Bronchial epithelial cell (primary cell): ENCODE data around the gene ARPP21. TPM values are rescaled to one million over a fixed set of nuclear protein-coding genes. Genes with fewer than 3 reads are reported as not detected.
"Not testable (repeated sequence)": the region's sequence is repeated elsewhere in the genome, so short reads cannot be mapped to it uniquely, and the experiment has no call there.

Experiments used
- DNase-seq: peaks from one replicate; pipeline ENCODE4 v3.0.0-alpha.2; 2010; ENCODE audit warnings: low read depth
- FAIRE-seq: peaks from 2 replicates; lab custom pipeline; 2011; peaks lifted over from hg19 to GRCh38; lab: Jason Lieb, UNC
- H3K27me3 ChIP-seq: 2 replicates; pipeline ENCODE4 v1.5.1; 2011; ENCODE audit warnings: low read length; ENCODE audit not compliant: control insufficient read depth, insufficient read depth
- H3K36me3 ChIP-seq: 2 replicates; pipeline ENCODE4 v1.5.1; 2011; ENCODE audit warnings: low read length; ENCODE audit not compliant: control insufficient read depth, insufficient read depth
- H3K4me3 ChIP-seq: 2 replicates; pipeline ENCODE4 v1.5.1; 2011; ENCODE audit warnings: mild to moderate bottlenecking, low read depth, low read length, control low read depth
- CTCF ChIP-seq: IDR thresholded peaks from 2 replicates; pipeline ENCODE4 v1.5.1; 2011; ENCODE audit warnings: mild to moderate bottlenecking, moderate library complexity, low read length, control low read depth, inconsistent platforms; ENCODE audit not compliant: insufficient read depth, severe bottlenecking
- total RNA-seq: library from RNA; depleted of rRNA; stranded (reverse); fragments of >200 nt; gene quantifications from 2 replicates; pipeline ENCODE4 v1.2.1, GENCODE V29; 2014

Gene ARPP21
- total RNA-seq, 1 donor from 2014 or later = not detected

GRCh38 chr3:35598804-35599203 lies 40.5 kb upstream of the ARPP21 start:
- no peak for TF ChIP-seq CTCF
- Histone ChIP-seq H3K36me3 (no peaks in the 10 kb centered on the region), H3K27me3 (peaks cover 2% of the 10 kb centered on the region), H3K4me3 (no peak overlapping the region)
- DNase-seq = no peak
- FAIRE-seq = no peak

GRCh38 chr3:35601959-35602358 lies 37.4 kb upstream of the ARPP21 start:
- H3K36me3 ChIP-seq = no peaks in the 10 kb centered on the region
- H3K4me3 ChIP-seq = no peak overlapping the region
- FAIRE-seq (no peak), DNase-seq (no peak)
- H3K27me3 ChIP-seq = peaks cover 2% of the 10 kb centered on the region
- no peak for TF ChIP-seq CTCF

- DNase-seq = no peak
- no peak for FAIRE-seq
- TF ChIP-seq CTCF = no peak
- Histone ChIP-seq H3K4me3 (no peak overlapping the region), H3K27me3 (peaks cover 2% of the 10 kb centered on the region), H3K36me3 (no peaks in the 10 kb centered on the region)
These were observed 36.9 kb upstream of the ARPP21 start for GRCh38 chr3:35602395-35602936.

GRCh38 chr3:35616346-35616745 lies 23.0 kb upstream of the ARPP21 start:
- DNase-seq (no peak), FAIRE-seq (no peak)
- Histone ChIP-seq H3K4me3 (no peak overlapping the region), H3K36me3 (no peaks in the 10 kb centered on the region), H3K27me3 (no peaks in the 10 kb centered on the region)
- TF ChIP-seq CTCF = no peak

GRCh38 chr3:35617370-35617769 lies 22.0 kb upstream of the ARPP21 start:
- TF ChIP-seq CTCF = no peak
- Histone ChIP-seq H3K36me3 (no peaks in the 10 kb centered on the region), H3K27me3 (no peaks in the 10 kb centered on the region), H3K4me3 (no peak overlapping the region)
- FAIRE-seq (no peak), DNase-seq (no peak)

- not testable (repeated sequence) for FAIRE-seq, H3K4me3 ChIP-seq, H3K27me3 ChIP-seq, DNase-seq, H3K36me3 ChIP-seq
These were observed 19.1 kb upstream of the ARPP21 start for GRCh38 chr3:35620238-35620637.
